Nephron progenitor cell (in vitro differentiated cells): ENCODE measurements around the gene USP28.
A peak's percentile ranks its signal among the peaks of the same experiment; 100 is the strongest.

Experiments used
- DNase-seq: peaks from one replicate; pipeline ENCODE4 v3.0.0; 2021
- H3K27ac Mint-ChIP-seq: 2 replicates; pipeline ENCODE4 v1.8.0; 2021; ENCODE audit warnings: mild to moderate bottlenecking, moderate library complexity, mixed read lengths
- H3K27me3 Mint-ChIP-seq: 2 replicates; pipeline ENCODE4 v1.8.0; 2021; ENCODE audit warnings: mild to moderate bottlenecking, low read depth, mixed read lengths; ENCODE audit not compliant: poor library complexity
- H3K36me3 Mint-ChIP-seq: 2 replicates; pipeline ENCODE4 v1.8.0; 2021; ENCODE audit warnings: low read depth, mixed read lengths
- H3K4me1 Mint-ChIP-seq: 2 replicates; pipeline ENCODE4 v1.8.0; 2021; ENCODE audit warnings: mixed read lengths
- H3K4me3 Mint-ChIP-seq: 2 replicates; pipeline ENCODE4 v1.8.0; 2021; ENCODE audit warnings: mild to moderate bottlenecking, moderate library complexity, mixed read lengths
- H3K9me3 Mint-ChIP-seq: 2 replicates; pipeline ENCODE4 v1.8.0; 2021; ENCODE audit warnings: mild to moderate bottlenecking, moderate library complexity, mixed read lengths
- TF ChIP-seq, protein P1 (sequence below): fragments of 200-600 bp; sonication (generic); IDR thresholded peaks from 2 replicates; pipeline ENCODE4 v1.5.0; 2021; ENCODE audit warnings: antibody characterized with exemption

USP28 gene

GRCh38 chr11:113850188-113850587, 25.2 kb downstream of the USP28 start:
- no peak overlapping the region for H3K4me3 Mint-ChIP-seq
- no peak overlapping the region for H3K27ac Mint-ChIP-seq
- TF ChIP-seq, protein P1, sequence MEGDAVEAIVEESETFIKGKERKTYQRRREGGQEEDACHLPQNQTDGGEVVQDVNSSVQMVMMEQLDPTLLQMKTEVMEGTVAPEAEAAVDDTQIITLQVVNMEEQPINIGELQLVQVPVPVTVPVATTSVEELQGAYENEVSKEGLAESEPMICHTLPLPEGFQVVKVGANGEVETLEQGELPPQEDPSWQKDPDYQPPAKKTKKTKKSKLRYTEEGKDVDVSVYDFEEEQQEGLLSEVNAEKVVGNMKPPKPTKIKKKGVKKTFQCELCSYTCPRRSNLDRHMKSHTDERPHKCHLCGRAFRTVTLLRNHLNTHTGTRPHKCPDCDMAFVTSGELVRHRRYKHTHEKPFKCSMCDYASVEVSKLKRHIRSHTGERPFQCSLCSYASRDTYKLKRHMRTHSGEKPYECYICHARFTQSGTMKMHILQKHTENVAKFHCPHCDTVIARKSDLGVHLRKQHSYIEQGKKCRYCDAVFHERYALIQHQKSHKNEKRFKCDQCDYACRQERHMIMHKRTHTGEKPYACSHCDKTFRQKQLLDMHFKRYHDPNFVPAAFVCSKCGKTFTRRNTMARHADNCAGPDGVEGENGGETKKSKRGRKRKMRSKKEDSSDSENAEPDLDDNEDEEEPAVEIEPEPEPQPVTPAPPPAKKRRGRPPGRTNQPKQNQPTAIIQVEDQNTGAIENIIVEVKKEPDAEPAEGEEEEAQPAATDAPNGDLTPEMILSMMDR = no peak
- H3K36me3 Mint-ChIP-seq = peaks cover 88% of the 10 kb centered on the region
- peaks cover 5% of the 10 kb centered on the region for H3K9me3 Mint-ChIP-seq
- H3K27me3 Mint-ChIP-seq = no peaks in the 10 kb centered on the region
- DNase-seq = no peak
- peaks cover 6% of the 10 kb centered on the region for H3K4me1 Mint-ChIP-seq

GRCh38 chr11:113849713-113850112, 25.7 kb downstream of the USP28 start:
- H3K27me3 Mint-ChIP-seq = no peaks in the 10 kb centered on the region
- TF ChIP-seq, protein P1 = no peak
- H3K4me3 Mint-ChIP-seq = no peak overlapping the region
- H3K9me3 Mint-ChIP-seq = peaks cover 3% of the 10 kb centered on the region
- peaks cover 83% of the 10 kb centered on the region for H3K36me3 Mint-ChIP-seq
- DNase-seq = no peak
- peaks cover 6% of the 10 kb centered on the region for H3K4me1 Mint-ChIP-seq
- H3K27ac Mint-ChIP-seq = peak overlapping the region; percentile 45

- no peak for DNase-seq
- H3K9me3 Mint-ChIP-seq = no peaks in the 10 kb centered on the region
- H3K4me3 Mint-ChIP-seq = no peak overlapping the region
- no peaks in the 10 kb centered on the region for H3K27me3 Mint-ChIP-seq
- H3K36me3 Mint-ChIP-seq = peaks cover 83% of the 10 kb centered on the region
- H3K4me1 Mint-ChIP-seq = peaks cover 6% of the 10 kb centered on the region
- TF ChIP-seq, protein P1 = no peak
- peak overlapping the region; percentile 5 for H3K27ac Mint-ChIP-seq
Measured at GRCh38 chr11:113847580-113847979, 27.8 kb downstream of the USP28 start.

GRCh38 chr11:113847111-113847510, 28.3 kb downstream of the USP28 start:
- Mint-ChIP-seq H3K9me3 (no peaks in the 10 kb centered on the region), H3K36me3 (peaks cover 80% of the 10 kb centered on the region), H3K27me3 (no peaks in the 10 kb centered on the region), H3K4me1 (peaks cover 6% of the 10 kb centered on the region), H3K27ac (no peak overlapping the region), H3K4me3 (no peak overlapping the region)
- TF ChIP-seq, protein P1 = no peak
- no peak for DNase-seq

DNA sequence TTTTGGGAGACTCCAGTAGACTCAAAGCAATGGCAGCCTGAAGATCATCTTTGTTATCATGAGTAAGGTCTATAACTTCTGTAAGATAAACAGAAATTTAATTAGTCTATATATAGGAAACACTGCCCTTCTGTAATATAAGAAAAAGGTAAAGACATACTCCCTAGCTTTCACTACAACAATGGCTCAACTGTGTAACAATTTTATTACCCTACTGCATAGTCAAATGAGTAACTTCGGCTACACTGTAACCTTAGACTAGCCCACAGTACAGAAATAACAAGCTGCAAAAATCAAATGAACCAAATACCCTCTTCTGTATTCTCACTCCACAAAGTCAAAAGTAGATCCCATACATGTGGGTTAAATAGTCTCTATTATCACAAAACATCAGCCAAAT, 33.7 kb downstream of the USP28 start:
- Mint-ChIP-seq H3K27me3 (no peaks in the 10 kb centered on the region), H3K4me3 (no peak overlapping the region), H3K9me3 (no peaks in the 10 kb centered on the region), H3K27ac (peak overlapping the region; percentile 1), H3K36me3 (peaks cover 50% of the 10 kb centered on the region), H3K4me1 (peaks cover 5% of the 10 kb centered on the region)
- DNase-seq = no peak
- TF ChIP-seq, protein P1 = no peak

GRCh38 chr11:113840932-113841664, 34.3 kb downstream of the USP28 start:
- Mint-ChIP-seq H3K36me3 (peaks cover 46% of the 10 kb centered on the region), H3K9me3 (no peaks in the 10 kb centered on the region), H3K4me1 (peaks cover 5% of the 10 kb centered on the region), H3K27ac (no peak overlapping the region), H3K27me3 (no peaks in the 10 kb centered on the region), H3K4me3 (no peak overlapping the region)
- DNase-seq = no peak
- TF ChIP-seq, protein P1 = no peak
